GM23338 (cell line): Measurements from ENCODE around the gene TRABD. TPM values are rescaled to one million over a fixed set of nuclear protein-coding genes. Genes with fewer than 3 reads are reported as not detected.

Source experiments
- ATAC-seq: fragments of 200-7000 bp; cut with Tn5 transposase; 3 replicates; pipeline ENCODE4 v1.9.1; 2020
- DNase-seq: peaks from one replicate; pipeline ENCODE4 v3.0.0-alpha.2; 2015; ENCODE audit warnings: low spot score
- H2AFZ ChIP-seq: fragments of 200-600 bp; sonication (generic); 2 replicates; pipeline ENCODE4 v1.8.0; 2016; ENCODE audit warnings: antibody characterized with exemption, mild to moderate bottlenecking, moderate library complexity
- H3F3A ChIP-seq: fragments of 200-600 bp; sonication (generic); replicated peaks from 2 replicates; pipeline ENCODE4 v1.8.0; 2017; ENCODE audit warnings: antibody characterized with exemption, mixed run types, low read depth
- H3K27ac ChIP-seq: fragments of 200-600 bp; sonication (generic); 2 replicates; pipeline ENCODE4 v1.6.1; 2016; ENCODE audit warnings: low read depth
- H3K27me3 ChIP-seq: fragments of 200-600 bp; sonication (generic); 2 replicates; pipeline ENCODE4 v1.8.0; 2016; ENCODE audit warnings: mild to moderate bottlenecking, mixed run types, moderate library complexity; ENCODE audit not compliant: insufficient read depth
- H3K36me3 ChIP-seq: fragments of 200-600 bp; sonication (generic); 2 replicates; pipeline ENCODE4 v1.8.0; 2016; ENCODE audit warnings: mild to moderate bottlenecking; ENCODE audit not compliant: insufficient read depth
- H3K4me1 ChIP-seq: fragments of 200-600 bp; sonication (generic); 2 replicates; pipeline ENCODE4 v1.8.0; 2016; ENCODE audit warnings: mild to moderate bottlenecking, moderate library complexity; ENCODE audit not compliant: insufficient read depth
- H3K4me2 ChIP-seq: fragments of 200-600 bp; sonication (generic); 2 replicates; pipeline ENCODE4 v1.7.1; 2017; ENCODE audit warnings: mixed run types
- H3K4me3 ChIP-seq: fragments of 200-600 bp; sonication (generic); 2 replicates; pipeline ENCODE4 v1.6.1; 2016; ENCODE audit warnings: mixed run types
- H3K79me2 ChIP-seq: fragments of 200-600 bp; sonication (generic); replicated peaks from 2 replicates; pipeline ENCODE4 v1.8.0; 2017; ENCODE audit warnings: mild to moderate bottlenecking; ENCODE audit not compliant: insufficient read depth
- H3K9me2 ChIP-seq: fragments of 200-600 bp; sonication (generic); 2 replicates; pipeline ENCODE4 v1.8.0; 2017; ENCODE audit not compliant: insufficient read depth
- H4K20me1 ChIP-seq: fragments of 200-600 bp; sonication (generic); replicated peaks from 2 replicates; pipeline ENCODE4 v1.8.0; 2017; ENCODE audit warnings: mild to moderate bottlenecking; ENCODE audit not compliant: insufficient read depth
- H3K27ac Mint-ChIP-seq: 2 replicates; pipeline ENCODE4 v1.8.0; 2020; ENCODE audit warnings: inconsistent platforms, mild to moderate bottlenecking, moderate library complexity, mixed read lengths
- H3K27me3 Mint-ChIP-seq: 3 replicates; pipeline ENCODE4 v1.8.0; 2022; ENCODE audit warnings: low read depth, mild to moderate bottlenecking, moderate library complexity, mixed read lengths, inconsistent platforms; ENCODE audit not compliant: insufficient read depth, poor library complexity
- H3K36me3 Mint-ChIP-seq: 3 replicates; pipeline ENCODE4 v1.8.0; 2021; ENCODE audit warnings: low read depth, mild to moderate bottlenecking, inconsistent platforms, moderate library complexity, mixed read lengths
- H3K4me1 Mint-ChIP-seq: 3 replicates; pipeline ENCODE4 v1.8.0; 2020; ENCODE audit warnings: mild to moderate bottlenecking, inconsistent platforms, mixed read lengths
- H3K4me3 Mint-ChIP-seq: 3 replicates; pipeline ENCODE4 v1.8.0; 2021; ENCODE audit warnings: moderate library complexity, mild to moderate bottlenecking, inconsistent platforms, mixed read lengths
- H3K9me3 Mint-ChIP-seq: 3 replicates; pipeline ENCODE4 v1.8.0; 2020; ENCODE audit warnings: moderate library complexity, mild to moderate bottlenecking, inconsistent platforms, mixed read lengths
- CREB1 ChIP-seq: fragments of 250-450 bp; sonication (Bioruptor Pico); IDR thresholded peaks from 2 replicates; pipeline ENCODE4 v1.5.0; 2020; ENCODE audit warnings: low read depth, mild to moderate bottlenecking, moderate library complexity
- CTCF ChIP-seq, 2 experiments: fragments of 200-600 bp in 1 of 2; sonication (generic) in 1 of 2; conservative IDR thresholded peaks; 2 replicates each; pipeline versions ENCODE4 v1.5.1 to v1.6.1; 2016 to 2017; ENCODE audit warnings: antibody characterized with exemption in 2 of 2, low read depth in 2 of 2, mild to moderate bottlenecking in 2 of 2, moderate library complexity in 1 of 2
- ETS1 ChIP-seq: IDR thresholded peaks from 2 replicates; pipeline ENCODE4 v1.6.1; 2016; ENCODE audit warnings: antibody characterized with exemption
- EZH2 ChIP-seq: fragments of 200-600 bp; sonication (generic); IDR thresholded peaks from one replicate; pipeline ENCODE4 v1.8.0; 2017; ENCODE audit warnings: antibody characterized with exemption, mild to moderate bottlenecking, low read depth; ENCODE audit not compliant: unreplicated experiment
- EZH2phosphoT487 ChIP-seq: fragments of 200-600 bp; sonication (generic); IDR thresholded peaks from one replicate; pipeline ENCODE4 v1.8.1; 2018; ENCODE audit warnings: antibody characterized with exemption; ENCODE audit not compliant: unreplicated experiment
- JUNB ChIP-seq: IDR thresholded peaks from one replicate; pipeline ENCODE4 v1.6.1; 2016; ENCODE audit warnings: antibody characterized with exemption; ENCODE audit not compliant: unreplicated experiment
- NANOG ChIP-seq: IDR thresholded peaks from 2 replicates; pipeline ENCODE4 v1.6.1; 2016; ENCODE audit warnings: antibody characterized with exemption, borderline replicate concordance
- POLR2AphosphoS5 ChIP-seq: IDR thresholded peaks from 2 replicates; pipeline ENCODE4 v1.6.1; 2016; ENCODE audit warnings: antibody characterized with exemption, low read depth
- REST ChIP-seq: IDR thresholded peaks from one replicate; pipeline ENCODE4 v1.6.1; 2018; ENCODE audit warnings: antibody characterized with exemption; ENCODE audit not compliant: unreplicated experiment
- STAT1 ChIP-seq: IDR thresholded peaks from one replicate; pipeline ENCODE4 v1.6.1; 2016; ENCODE audit warnings: antibody characterized with exemption; ENCODE audit not compliant: unreplicated experiment
- ZNF114 ChIP-seq: fragments of 250-450 bp; sonication (Bioruptor Pico); IDR thresholded peaks from 2 replicates; pipeline ENCODE4 v1.5.0; 2020; ENCODE audit warnings: mild to moderate bottlenecking, moderate library complexity
- ZNF331 ChIP-seq: fragments of 250-450 bp; sonication (Bioruptor Pico); IDR thresholded peaks from 2 replicates; pipeline ENCODE4 v1.5.0; 2020; ENCODE audit warnings: low read depth, mild to moderate bottlenecking, moderate library complexity
- ZNF462 ChIP-seq: fragments of 250-450 bp; sonication (Bioruptor Pico); IDR thresholded peaks from 2 replicates; pipeline ENCODE4 v1.5.0; 2020; ENCODE audit warnings: mild to moderate bottlenecking, moderate library complexity
- polyA plus RNA-seq: library from polyadenylated mRNA; unstranded; fragments of >200 nt; fragmentation: Nextera tagmentation; extraction: Ambion mirVana; gene quantifications from 2 replicates; pipeline ENCODE4 v1.2.1, GENCODE V29; 2016
- total RNA-seq: library from RNA; depleted of rRNA; stranded (reverse); fragments of >200 nt; shearing (Covaris generic); gene quantifications from 2 replicates; pipeline ENCODE4 v1.2.3, GENCODE V29; 2014

The TRABD gene
- total and polyA plus RNA-seq, 2 experiments from 2014 or later: 44.1 to 66.1 TPM

GRCh38 chr22:50167689-50168489 is 17.8 kb upstream of the TRABD start:
- Histone ChIP-seq H4K20me1 (no peaks in the 10 kb centered on the region), H3K27ac (no peak overlapping the region), H3K4me1 (0 out of 2 replicates have a peak, but pooled peaks cover 7% of the 10 kb centered on the region), H3K27me3 (peaks cover 24% of the 10 kb centered on the region), H3K4me2 (no peak overlapping the region), H3K36me3 (no peaks in the 10 kb centered on the region), H2AFZ (no peak overlapping the region), H3K9me2 (no peaks in the 10 kb centered on the region), H3F3A (no peaks in the 10 kb centered on the region), H3K79me2 (no peaks in the 10 kb centered on the region), H3K4me3 (no peak overlapping the region)
- no peaks in the 10 kb centered on the region for H3K36me3 Mint-ChIP-seq
- H3K4me1 Mint-ChIP-seq: peaks cover 3% of the 10 kb centered on the region
- H3K27me3 Mint-ChIP-seq: peaks cover 35% of the 10 kb centered on the region
- no peak overlapping the region for H3K27ac Mint-ChIP-seq
- no peak overlapping the region for H3K4me3 Mint-ChIP-seq
- DNase-seq: no peak
- ATAC-seq: no peak
- no peak for TF ChIP-seq CTCF (conservative IDR thresholded peaks at IDR 0.05; ENCODE audit: low read depth in 2 of 2)
- no peak for TF ChIP-seq JUNB
- TF ChIP-seq ZNF114 (CRISPR knock-in tag): no peak
- TF ChIP-seq EZH2: no peak
- TF ChIP-seq ZNF331 (CRISPR knock-in tag): no peak
- TF ChIP-seq STAT1: no peak
- no peak for TF ChIP-seq POLR2AphosphoS5
- TF ChIP-seq NANOG: no peak
- TF ChIP-seq CREB1 (CRISPR knock-in tag): no peak
- TF ChIP-seq REST: no peak
- TF ChIP-seq EZH2phosphoT487: no peak
- TF ChIP-seq ETS1: no peak
- TF ChIP-seq ZNF462 (CRISPR knock-in tag): no peak
- H3K9me3 Mint-ChIP-seq: no peaks in the 10 kb centered on the region; the same call in 2 of the 3 replicates
